GM19025 (cell line): ENCODE data around the gene ALG2.
"Not testable (repeated sequence)": the region's sequence is repeated elsewhere in the genome, so short reads cannot be mapped to it uniquely, and the experiment has no call there.

Source experiments
- ATAC-seq: cut with Tn5 transposase; IDR thresholded peaks from one replicate; pipeline ENCODE4 v1.9.1; 2021; ENCODE audit warnings: mild to moderate bottlenecking, low read depth, moderate library complexity; ENCODE audit not compliant: unreplicated experiment

Gene ALG2

GRCh38 chr9:99238331-99238730, 16.6 kb upstream of the ALG2 start:
- ATAC-seq = no peak

DNA sequence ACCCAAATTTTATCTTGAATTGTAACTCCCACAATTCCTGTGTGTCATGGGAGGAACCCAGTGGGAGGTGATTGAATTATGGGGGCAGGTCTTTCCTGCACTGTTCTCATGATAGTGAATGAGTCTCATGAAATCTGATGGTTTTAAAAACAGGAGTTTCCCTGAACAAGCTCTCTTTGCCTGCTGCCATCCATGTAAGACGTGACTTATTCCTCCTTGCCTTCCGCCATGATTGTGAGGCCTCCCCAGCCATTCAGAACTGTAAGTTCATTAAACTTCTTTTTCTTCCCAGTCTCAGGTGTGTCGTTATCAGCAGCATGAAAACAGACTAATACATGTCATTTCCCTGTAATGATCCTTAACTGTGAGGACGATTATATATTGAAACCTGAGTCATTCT, 16.1 kb upstream of the ALG2 start:
- ATAC-seq = not testable (repeated sequence)

DNA sequence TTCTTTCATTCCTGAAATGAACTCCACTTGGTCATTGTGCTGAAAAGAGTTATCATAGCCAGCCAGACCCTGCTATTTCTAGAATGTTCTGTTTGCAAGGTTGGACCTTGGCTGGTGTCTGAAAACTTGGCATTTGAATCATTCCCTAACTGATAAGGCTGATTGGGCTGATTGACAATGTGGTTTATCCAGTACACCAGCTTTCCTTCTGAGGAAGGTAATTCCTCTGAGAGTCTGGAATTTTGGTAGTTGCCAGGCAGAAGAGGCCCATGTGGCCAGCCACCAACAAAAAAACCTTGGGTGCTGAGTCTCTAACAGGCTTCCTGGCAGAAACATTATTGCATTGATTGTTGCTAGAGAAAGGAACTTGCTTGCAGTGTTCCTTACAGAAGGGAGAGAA, 15.6 kb upstream of the ALG2 start:
- ATAC-seq = no peak

- ATAC-seq = peak; percentile 94
Observed at GRCh38 chr9:99235926-99236634, 14.3 kb upstream of the ALG2 start.

GRCh38 chr9:99235069-99235468, 13.3 kb upstream of the ALG2 start:
- ATAC-seq = no peak

- no peak for ATAC-seq
Observed at GRCh38 chr9:99234618-99235017, 12.9 kb upstream of the ALG2 start.

- ATAC-seq = no peak
Observed at GRCh38 chr9:99231711-99232110, 10.0 kb upstream of the ALG2 start.

GRCh38 chr9:99230206-99230605, 8.5 kb upstream of the ALG2 start:
- no peak for ATAC-seq

GRCh38 chr9:99226054-99226453, 4.3 kb upstream of the ALG2 start:
- no peak for ATAC-seq

DNA sequence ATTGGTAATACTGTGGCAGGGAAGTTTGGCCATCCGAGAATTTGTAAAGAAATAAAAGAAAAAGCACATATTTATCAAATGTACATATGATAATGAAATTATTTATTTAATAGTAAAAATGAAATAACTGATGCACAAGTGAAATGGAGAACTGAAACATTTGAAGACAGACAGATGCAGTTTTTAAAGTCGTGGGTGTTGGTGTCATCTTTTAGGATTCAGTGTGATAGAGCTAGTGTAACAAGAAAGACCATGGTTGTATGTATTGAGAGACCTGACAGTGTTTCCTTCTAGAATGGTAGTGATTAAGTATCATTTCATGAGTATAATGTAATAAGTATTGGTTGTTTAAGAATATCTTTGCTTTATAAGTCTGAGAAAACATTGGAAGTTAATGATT, 2.7 kb upstream of the ALG2 start:
- no peak for ATAC-seq

DNA sequence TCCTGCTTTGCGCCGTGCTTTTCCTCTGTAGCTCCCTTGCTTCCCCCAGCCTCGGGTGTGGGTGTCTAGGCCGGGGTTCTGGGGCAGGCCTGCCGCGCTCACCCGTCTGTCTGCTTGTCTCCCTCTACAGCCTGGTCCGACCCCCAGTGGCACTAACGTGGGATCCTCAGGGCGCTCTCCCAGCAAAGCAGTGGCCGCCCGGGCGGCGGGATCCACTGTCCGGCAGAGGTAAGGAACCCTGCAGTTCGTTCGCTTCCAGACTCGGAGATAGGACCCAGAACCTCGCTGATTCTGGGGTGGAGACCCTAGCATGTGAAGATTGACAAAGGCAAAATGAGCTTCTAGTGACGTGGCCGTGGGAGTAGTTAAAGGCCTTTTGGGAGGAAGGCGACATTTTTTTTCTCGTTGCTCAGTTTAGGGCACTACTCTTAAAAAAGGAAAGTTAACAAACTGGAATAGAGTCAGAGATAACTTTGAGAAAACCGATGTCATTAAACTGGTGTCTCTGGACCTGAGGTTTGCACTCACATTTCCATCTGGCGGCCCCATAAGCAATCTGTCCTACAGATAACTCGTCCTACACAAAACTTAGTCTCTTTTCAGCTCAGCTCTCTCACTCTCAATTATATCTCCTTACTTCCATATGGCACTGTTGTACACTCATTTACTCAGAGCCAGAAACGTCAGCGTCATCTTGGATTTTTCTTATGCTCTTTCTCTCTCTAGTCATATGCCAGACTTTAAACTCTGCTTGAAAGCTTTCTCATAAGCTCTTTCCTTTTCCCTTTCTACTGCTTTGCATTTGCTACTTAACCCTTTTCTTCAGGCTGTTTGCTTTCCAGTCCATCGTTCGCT, 901 bp upstream of the ALG2 start:
- ATAC-seq = peak; percentile 16

DNA sequence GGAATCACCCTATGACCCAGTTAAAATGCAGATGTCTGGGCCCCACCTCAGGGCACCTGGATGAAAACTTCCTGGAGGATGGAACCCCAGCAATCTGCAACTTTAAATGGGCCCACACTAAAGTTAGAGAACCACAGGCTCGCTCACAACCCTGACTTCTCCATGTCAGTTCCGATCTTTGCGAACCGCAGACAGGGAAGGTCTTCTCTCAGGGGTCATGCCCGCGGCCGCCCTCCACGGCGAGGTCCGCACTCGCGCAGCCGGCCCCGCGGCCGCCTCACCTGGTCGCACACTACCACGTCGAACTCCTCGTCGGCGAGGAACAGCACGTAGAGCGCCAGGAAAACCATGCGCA, 499 bp downstream of the ALG2 start:
- ATAC-seq = no peak

GRCh38 chr9:99220011-99220410, 1.7 kb downstream of the ALG2 start:
- ATAC-seq = no peak

DNA sequence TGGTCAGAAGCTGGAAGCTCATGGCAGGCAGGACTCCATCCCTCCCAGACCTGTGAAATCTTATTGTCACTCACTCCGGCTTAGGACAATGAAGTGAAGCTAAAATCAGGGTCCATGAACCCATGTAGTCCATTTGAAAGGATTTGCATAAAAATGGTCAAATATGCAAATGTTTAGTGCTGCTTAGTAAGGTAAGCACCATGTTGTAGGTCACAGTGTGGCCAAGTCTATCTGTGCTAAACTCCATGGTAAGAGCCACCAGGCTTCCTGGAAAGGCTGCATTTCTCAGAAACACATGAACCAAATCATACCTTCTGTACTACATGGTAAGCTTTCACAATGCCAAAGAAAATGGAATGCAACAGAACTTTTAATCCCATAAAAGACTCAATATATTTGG, 5.7 kb downstream of the ALG2 start:
- ATAC-seq = no peak

DNA sequence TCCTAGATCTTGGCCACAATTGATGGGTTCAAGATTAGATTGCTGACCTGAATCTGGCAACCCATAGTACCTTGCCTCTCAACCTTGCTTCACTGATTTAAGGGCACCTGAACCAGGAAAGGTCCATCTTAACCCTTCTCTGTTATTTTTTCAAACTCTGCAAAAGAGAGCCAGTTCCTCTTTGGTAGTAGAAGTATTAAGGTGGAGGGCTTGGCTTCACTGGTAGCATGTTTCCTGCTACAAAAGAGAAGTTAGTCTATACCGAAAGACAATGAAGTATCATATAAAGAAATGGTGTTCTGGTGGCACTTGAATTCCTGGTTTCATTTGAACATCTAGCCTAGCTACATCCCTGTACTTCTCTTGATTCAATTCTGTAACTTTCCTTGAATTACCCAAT, 8.5 kb downstream of the ALG2 start:
- ATAC-seq = no peak

- ATAC-seq = no peak
Observed at GRCh38 chr9:99211746-99212145, 10.0 kb downstream of the ALG2 start.

GRCh38 chr9:99210572-99210971, 11.2 kb downstream of the ALG2 start:
- ATAC-seq = no peak

- ATAC-seq = no peak
Observed at GRCh38 chr9:99201603-99202002, 20.1 kb downstream of the ALG2 start.

- ATAC-seq = no peak
Observed at GRCh38 chr9:99199938-99200539, 21.7 kb downstream of the ALG2 start.

GRCh38 chr9:99197987-99198386, 23.8 kb downstream of the ALG2 start:
- no peak for ATAC-seq

GRCh38 chr9:99197124-99197630, 24.6 kb downstream of the ALG2 start:
- ATAC-seq = no peak
